Fibroblast of gingiva (primary cell): Measurements from ENCODE around the gene PDCD7.

ENCODE experiments used
- DNase-seq: peaks from one replicate; pipeline ENCODE4 v3.0.0-alpha.2; 2011; ENCODE audit warnings: low read depth

Gene PDCD7

GRCh38 chr15:65072617-65073016 lies 61.0 kb downstream of the PDCD7 start:
- no peak for DNase-seq

GRCh38 chr15:65072027-65072426 lies 61.6 kb downstream of the PDCD7 start:
- DNase-seq: peak; percentile 12

DNA sequence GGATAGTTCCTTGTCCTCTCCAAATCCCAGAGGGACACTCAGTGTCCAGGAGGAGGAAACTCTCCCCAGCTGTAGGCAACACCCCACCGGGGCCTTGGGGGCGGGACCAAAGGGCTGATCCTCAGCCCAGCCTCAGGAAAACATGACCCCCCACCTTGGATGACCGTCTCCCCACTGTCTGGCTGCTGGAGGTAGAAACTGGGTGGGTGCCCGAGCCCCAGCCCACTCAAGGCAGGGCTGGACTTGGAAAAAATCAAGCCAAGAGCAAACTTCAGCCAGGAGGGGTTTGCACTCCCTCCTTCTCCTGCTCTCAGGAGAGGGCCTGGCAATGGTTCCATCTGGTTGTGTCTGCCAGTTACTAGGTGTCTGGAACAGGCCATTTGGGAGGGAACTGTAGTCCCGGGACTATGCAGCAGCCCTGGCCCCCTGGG lies 62.2 kb downstream of the PDCD7 start:
- DNase-seq: no peak

DNA sequence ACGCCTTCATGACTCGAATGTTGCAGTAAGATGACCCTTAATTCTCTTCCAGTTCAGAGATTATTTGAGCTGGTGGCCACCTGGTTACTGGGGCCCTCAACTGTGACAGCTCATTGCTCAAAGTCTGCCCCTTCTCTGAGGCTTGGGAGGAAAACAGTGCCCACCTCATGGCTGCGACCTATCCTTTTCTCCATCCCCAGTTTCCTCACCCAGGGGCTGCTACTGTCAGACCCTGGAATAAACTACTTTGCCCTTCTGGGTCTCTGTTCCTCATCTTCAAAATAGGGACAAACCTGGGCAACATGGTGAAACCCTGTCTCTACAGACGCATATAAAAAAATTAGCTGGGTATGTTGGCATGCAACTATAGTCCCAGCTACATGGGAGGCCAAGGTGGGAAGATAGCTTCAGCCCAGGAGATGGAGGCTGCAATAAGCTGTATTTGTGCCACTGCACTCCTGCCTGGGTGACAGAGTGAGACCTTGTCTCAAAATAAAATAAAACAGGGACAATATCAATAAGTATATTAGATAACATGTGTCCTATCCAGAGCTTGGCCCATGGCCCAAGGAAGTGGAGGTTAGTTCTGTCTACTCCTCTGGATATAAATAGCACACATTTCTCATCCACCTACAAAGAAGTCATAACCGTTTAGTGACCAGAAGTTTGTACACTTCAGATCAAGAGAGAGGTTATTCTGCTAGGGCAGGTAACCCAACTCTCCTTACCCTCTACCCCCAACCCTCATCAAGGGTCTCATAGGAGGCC lies 63.6 kb downstream of the PDCD7 start:
- no peak for DNase-seq

DNA sequence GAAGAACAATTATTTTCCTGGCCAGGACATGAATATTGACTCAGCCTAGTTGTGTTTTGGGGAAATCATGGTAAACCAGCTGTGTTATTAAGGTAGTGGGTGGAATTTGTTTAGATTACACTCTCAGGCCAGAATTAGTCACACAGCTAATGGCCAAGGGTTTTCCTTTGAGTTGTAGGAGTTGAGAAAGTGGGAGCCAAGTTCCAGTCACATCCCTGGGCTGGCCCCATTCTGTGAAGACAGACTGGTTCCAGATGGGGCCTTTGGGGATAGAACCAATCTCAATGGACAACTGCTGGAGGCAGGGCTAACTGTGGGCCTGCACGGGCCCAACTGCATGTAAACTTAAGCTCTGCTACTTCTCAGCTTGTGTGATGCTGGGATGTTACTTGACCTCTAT lies 64.4 kb downstream of the PDCD7 start:
- DNase-seq: peak; percentile 98

- peak; percentile 89 for DNase-seq
These were observed 65.2 kb downstream of the PDCD7 start for GRCh38 chr15:65068403-65068788.

GRCh38 chr15:65067645-65068402 lies 65.8 kb downstream of the PDCD7 start, which contains the start of gene RASL12:
RASL12 (minus strand) TSS chr15:65067991; CDS start chr15:65067835, 156 bp downstream.
- DNase-seq: no peak
